Panc1 (cell line): ENCODE data around the gene BEX4. TPM values are rescaled to one million over a fixed set of nuclear protein-coding genes. Genes with fewer than 3 reads are reported as not detected.

Experiments used
- ATAC-seq: fragments of 200-7000 bp; cut with Tn5 transposase; 2 replicates; pipeline ENCODE4 v1.9.1; 2020; ENCODE audit warnings: mild to moderate bottlenecking, moderate library complexity
- BruUV-seq: library from RNA; stranded (reverse); fragments of 400-500 nt; replicated peaks from 2 replicates; lab custom pipeline; 2021; lab: Mats Ljungman, UMichigan
- CTCF ChIA-PET: fragments of 300-600 bp; sonication (Branson Sonifier 250); formaldehyde crosslinking; loops from one replicate; lab custom pipeline; 2022; ENCODE audit warnings: antibody characterized with exemption; lab: Charles Lee
- POLR2A ChIA-PET: fragments of 300-600 bp; sonication (Branson Sonifier 250); formaldehyde crosslinking; loops from one replicate; lab custom pipeline; 2022; ENCODE audit warnings: antibody characterized with exemption; lab: Charles Lee
- DNase-seq: peaks from one replicate; pipeline ENCODE4 v3.0.0-alpha.2; 2010; ENCODE audit warnings: low read depth, low spot score
- H3K27ac ChIP-seq: 2 replicates; pipeline ENCODE4 v1.5.1; 2011; ENCODE audit warnings: mild to moderate bottlenecking, low read length, inconsistent platforms
- H3K27me3 ChIP-seq: fragments of 200-500 bp; sonication (Bioruptor generic); 2 replicates; pipeline ENCODE4 v1.6.0; 2014; ENCODE audit warnings: low read length, inconsistent platforms; ENCODE audit not compliant: control insufficient read depth, insufficient read depth
- H3K36me3 ChIP-seq: fragments of 200-500 bp; sonication (Bioruptor generic); 2 replicates; pipeline ENCODE4 v1.5.1; 2014; ENCODE audit warnings: inconsistent platforms, mild to moderate bottlenecking, low read length, moderate library complexity; ENCODE audit not compliant: control insufficient read depth, insufficient read depth
- H3K4me1 ChIP-seq: 2 replicates; pipeline ENCODE4 v1.5.1; 2011; ENCODE audit warnings: inconsistent platforms, mild to moderate bottlenecking, low read length, moderate library complexity; ENCODE audit not compliant: control insufficient read depth, insufficient read depth
- H3K4me3 ChIP-seq, 2 experiments: 2 replicates each; pipeline ENCODE4 v1.5.1; 2011 to 2012; ENCODE audit warnings: low read depth in 2 of 2, low read length in 2 of 2, mild to moderate bottlenecking in 2 of 2, inconsistent platforms in 1 of 2, moderate library complexity in 1 of 2
- H3K9me3 ChIP-seq: fragments of 200-500 bp; sonication (Bioruptor generic); 2 replicates; pipeline ENCODE4 v1.5.1; 2014; ENCODE audit warnings: low read depth, mild to moderate bottlenecking, inconsistent platforms, low read length, moderate library complexity; ENCODE audit not compliant: control insufficient read depth, insufficient read depth
- CTCF ChIP-seq: fragments of 450-650 bp; IDR thresholded peaks from 2 replicates; pipeline ENCODE4 v1.5.1; 2017; ENCODE audit warnings: mild to moderate bottlenecking
- POLR2AphosphoS5 ChIP-seq: IDR thresholded peaks from 2 replicates; pipeline ENCODE4 v1.6.1; 2012; ENCODE audit warnings: mild to moderate bottlenecking, low read depth, low read length, moderate library complexity
- REST ChIP-seq, 2 experiments: IDR thresholded peaks; 2 replicates each; pipeline ENCODE4 v1.6.1; 2011 to 2012; ENCODE audit warnings: low read depth in 2 of 2, control low read depth in 1 of 2, low read length in 1 of 2, mild to moderate bottlenecking in 1 of 2, moderate library complexity in 1 of 2; ENCODE audit not compliant: insufficient read depth in 1 of 2
- SIN3A ChIP-seq: IDR thresholded peaks from 2 replicates; pipeline ENCODE4 v1.6.1; 2012; ENCODE audit warnings: low read depth, mild to moderate bottlenecking, low read length, moderate library complexity, borderline replicate concordance; ENCODE audit not compliant: insufficient read depth
- TCF7L2 ChIP-seq: IDR thresholded peaks from 2 replicates; pipeline ENCODE4 v1.6.1; 2011; ENCODE audit warnings: mild to moderate bottlenecking, low read depth, low read length, inconsistent platforms
- in situ Hi-C: cut with HindIII; loops from 2 replicates; pipeline ENCODE4 v1.10.0; 2016; ENCODE audit warnings: low sequenced_read_pairs, low pct_unique_long_range_greater_than_20kb
- intact Hi-C: fragments of 100-400 bp; cut with micrococcal nuclease; formaldehyde crosslinking; loops from one replicate; pipeline ENCODE4 v1.10.0; 2022; ENCODE audit not compliant: unreplicated experiment
- total RNA-seq: library from RNA; stranded (reverse); gene quantifications from one replicate; pipeline ENCODE4 v1.2.1, GENCODE V29; 2021; ENCODE audit not compliant: unreplicated experiment

Gene BEX4
- total RNA-seq, 1 experiment from 2014 or later: 1.1 TPM

DNA sequence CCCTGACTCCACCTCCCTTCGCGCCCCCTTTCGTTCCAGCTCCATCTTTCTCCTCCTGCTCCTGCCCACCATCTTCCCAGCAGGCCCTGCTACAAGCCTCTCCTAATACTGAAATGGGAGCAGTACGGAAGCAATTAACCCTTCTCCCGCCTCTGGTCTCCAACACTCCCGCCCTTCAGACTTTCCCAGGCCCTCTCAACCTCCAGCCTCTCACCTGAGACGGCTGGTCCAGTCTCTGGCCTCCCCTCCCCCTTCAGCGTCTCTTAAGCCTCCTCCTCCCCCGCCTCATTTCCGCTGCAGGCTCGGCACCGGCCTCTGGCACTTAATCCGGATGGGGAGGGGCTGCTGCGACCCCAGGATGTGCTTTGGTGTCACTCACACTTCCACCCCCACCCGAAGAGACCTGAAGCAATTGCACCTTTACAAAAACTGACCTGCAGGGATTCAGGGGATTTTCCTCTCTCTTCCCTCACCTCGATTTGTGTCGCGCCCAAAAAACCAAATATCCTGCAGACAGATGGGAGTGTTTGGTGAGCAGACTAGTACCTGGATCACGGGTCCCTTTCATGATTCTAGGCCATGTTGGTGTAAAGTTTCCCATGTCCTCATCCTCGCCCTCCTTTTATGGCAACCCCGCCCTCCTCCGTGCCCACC, 39.4 kb downstream of the BEX4 start:
- Histone ChIP-seq H3K36me3 (no peaks in the 10 kb centered on the region), H3K4me3 (peak overlapping the region; percentile 63 to 88), H3K27me3 (no peaks in the 10 kb centered on the region; the same call in 1 of the 2 replicates), H3K9me3 (no peaks in the 10 kb centered on the region), H3K4me1 (no peaks in the 10 kb centered on the region), H3K27ac (peak overlapping the region; percentile 69)
- no TSS peak for BruUV-seq
- DNase-seq (no peak), ATAC-seq (peak; percentile 64)
- TF ChIP-seq CTCF: no peak
- no peak for TF ChIP-seq REST (IDR thresholded peaks at IDR 0.05; ENCODE audit: insufficient read depth in 1 of 2, low read depth in 2 of 2, low read length in 1 of 2)
- TF ChIP-seq POLR2AphosphoS5: no peak
- no peak for TF ChIP-seq SIN3A
- TF ChIP-seq TCF7L2: no peak
- intact Hi-C loops (no loop called here), in situ Hi-C loops (no loop called here)
- POLR2A ChIA-PET: no interaction called here
- CTCF ChIA-PET: interaction anchor here (1.0 to 1.5 kb wide), 2 partner anchors 23 to 209 kb away, joined by 3 read pairs; no protein-coding TSS in a partner anchor

DNA sequence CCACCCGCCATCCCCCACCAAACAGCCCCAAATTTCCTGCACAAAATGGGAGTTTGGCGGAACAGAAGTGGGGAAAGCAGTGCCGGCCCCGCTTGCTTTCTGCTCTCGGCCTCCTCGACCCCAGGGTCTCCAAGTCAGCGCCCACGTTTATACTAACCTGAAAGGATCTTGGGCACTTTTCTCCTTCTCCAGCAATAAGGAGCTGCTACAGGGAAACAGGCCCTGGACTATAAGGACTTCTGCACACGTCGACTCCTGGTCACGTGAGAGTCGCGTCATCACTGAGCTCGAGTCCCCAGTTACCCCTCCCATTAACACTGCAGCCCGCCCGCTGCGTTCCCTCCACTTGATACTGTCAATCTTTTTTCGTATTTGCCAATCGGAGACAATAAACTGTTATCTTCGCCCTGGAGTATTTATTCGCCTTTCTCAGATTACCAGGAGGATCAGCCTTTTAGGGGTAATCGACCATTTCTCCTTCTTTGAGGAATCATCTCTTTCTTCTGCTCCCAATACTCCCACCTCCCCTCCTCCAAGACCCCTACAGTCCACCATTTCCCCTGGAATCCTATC, 40.1 kb downstream of the BEX4 start, which contains the start of gene TCEAL8:
TCEAL8 (minus strand) TSS at position 235 of the 573 bp plus-strand sequence. CDS start 1,176 bp downstream, outside the sequence.
- ChIA-PET POLR2A (no interaction called here), CTCF (interaction anchor here (1.0 kb wide), 1 partner anchor 23 kb away, joined by 3 read pairs; no protein-coding TSS in a partner anchor)
- TF ChIP-seq REST (IDR thresholded peaks at IDR 0.05; ENCODE audit: insufficient read depth in 1 of 2, low read depth in 2 of 2, low read length in 1 of 2) (no peak), POLR2AphosphoS5 (no peak), TCF7L2 (no peak), SIN3A (no peak)
- H3K27me3 ChIP-seq: no peaks in the 10 kb centered on the region; the same call in 1 of the 2 replicates
- intact Hi-C loops (no loop called here), in situ Hi-C loops (no loop called here)
- H3K4me3 ChIP-seq: peak within 1 kb of the TSS; percentile 63 to 88
- no peaks in the 10 kb centered on the region for H3K4me1 ChIP-seq
- DNase-seq (peak; percentile 18), ATAC-seq (peak; percentile 95)
- BruUV-seq: no TSS peak
- no peaks in the 10 kb centered on the region for H3K36me3 ChIP-seq
- no peaks in the 10 kb centered on the region for H3K9me3 ChIP-seq
- peak within 1 kb of the TSS; percentile 69 for H3K27ac ChIP-seq
